T1000 (cell line): Measurements from ENCODE around the gene RECQL.
"Not testable (repeated sequence)": the region's sequence is repeated elsewhere in the genome, so short reads cannot be mapped to it uniquely, and the experiment has no call there.

Experiments used
- DNase-seq: peaks from one replicate; lab custom pipeline; 2025; ENCODE audit warnings: mixed read lengths; lab: John Stamatoyannopoulos, UW

RECQL gene

DNA sequence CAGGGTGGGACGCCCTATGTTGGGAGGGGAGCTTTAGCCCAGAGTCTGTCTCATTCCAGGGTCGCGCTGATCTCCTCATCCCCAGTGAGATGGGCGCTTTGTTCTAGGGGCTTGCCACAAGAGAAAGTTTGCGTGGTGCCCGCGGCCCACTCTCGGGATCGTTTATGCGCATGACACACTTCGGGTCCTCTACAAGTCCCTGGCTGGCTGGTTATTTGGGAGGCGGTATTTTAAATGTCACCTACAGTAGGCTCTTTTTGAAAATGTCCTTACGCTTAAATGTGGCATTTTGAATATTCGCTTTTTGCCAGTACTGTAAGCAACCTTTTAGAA lies 695 bp upstream of the RECQL start:
- DNase-seq, result no peak

DNA sequence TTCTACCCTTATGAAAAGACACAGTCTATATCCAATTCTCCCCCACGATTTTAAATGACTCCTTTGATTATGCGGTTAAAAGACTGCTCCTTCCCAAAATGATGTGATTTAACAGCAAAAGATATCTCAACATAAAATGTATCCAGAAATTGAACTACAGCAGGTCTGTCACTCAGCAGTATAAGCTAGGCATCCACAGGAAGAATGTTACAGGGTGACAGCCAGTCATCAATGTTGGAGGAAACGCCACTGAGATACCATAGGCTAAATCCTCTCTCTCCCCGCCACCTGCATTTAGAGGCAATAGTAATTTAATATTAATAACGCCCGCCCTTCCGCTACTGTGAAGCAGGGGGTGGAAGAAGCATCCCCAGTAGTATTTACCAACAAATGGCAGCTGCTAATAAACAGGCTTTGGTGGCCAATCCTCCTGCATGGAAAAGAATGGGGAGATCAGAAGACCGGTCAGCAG lies 613 bp downstream of the RECQL start:
- DNase-seq, result no peak

DNA sequence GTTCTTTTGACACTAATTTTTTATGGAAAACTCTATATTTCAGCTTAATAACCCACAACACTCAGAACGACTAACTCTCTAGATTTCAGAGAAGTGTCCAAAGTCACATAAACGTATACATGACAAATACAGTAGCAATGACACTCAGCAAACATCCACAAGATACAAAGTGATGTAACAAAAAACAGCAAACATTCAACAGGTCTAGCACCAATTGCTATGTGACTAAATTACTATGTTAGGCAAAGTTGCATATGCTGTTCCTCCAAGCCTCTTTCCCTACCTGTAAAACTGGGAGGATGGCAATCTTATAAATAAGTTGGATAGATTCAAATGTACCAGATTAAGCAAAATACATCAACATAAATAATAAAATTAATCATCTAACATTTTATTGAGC lies 1.7 kb downstream of the RECQL start:
- no peak for DNase-seq

DNA sequence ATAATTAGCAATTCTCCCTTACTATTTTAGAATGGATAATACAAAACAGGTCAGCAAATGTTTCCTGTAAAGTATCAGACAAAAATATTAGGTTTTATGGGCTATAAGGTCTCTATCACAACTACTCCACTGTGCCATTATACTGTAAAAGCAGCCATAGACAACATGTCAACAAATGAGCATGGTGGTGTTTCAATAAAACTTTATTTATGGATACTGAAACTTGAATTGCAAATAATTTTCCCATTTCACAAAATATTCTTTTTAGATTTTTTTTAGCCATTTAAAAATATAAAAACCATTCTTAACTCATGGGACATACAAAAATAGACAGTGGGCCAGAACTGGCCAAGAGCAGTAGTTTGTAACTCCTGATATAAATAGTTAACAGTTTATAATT lies 15.4 kb downstream of the RECQL start:
- no peak for DNase-seq

DNA sequence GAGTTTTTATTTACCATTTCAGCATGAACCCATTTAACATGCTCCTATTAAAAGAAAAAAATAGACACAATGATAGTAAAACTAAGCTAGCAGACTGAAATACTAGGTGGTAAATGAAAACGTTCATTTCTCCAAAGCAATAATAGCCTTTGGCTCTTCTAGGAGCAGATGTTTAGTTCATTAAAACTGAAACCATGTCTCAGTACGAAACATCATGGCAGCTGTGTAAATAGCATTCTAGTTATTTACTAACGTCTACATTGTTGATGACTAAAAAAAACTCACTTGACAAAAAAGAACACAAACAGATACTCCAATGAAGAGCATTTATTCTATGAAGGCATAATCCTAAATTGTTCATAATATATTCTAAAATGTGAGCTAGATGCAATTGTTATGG lies 17.9 kb downstream of the RECQL start:
- DNase-seq, result no peak

DNA sequence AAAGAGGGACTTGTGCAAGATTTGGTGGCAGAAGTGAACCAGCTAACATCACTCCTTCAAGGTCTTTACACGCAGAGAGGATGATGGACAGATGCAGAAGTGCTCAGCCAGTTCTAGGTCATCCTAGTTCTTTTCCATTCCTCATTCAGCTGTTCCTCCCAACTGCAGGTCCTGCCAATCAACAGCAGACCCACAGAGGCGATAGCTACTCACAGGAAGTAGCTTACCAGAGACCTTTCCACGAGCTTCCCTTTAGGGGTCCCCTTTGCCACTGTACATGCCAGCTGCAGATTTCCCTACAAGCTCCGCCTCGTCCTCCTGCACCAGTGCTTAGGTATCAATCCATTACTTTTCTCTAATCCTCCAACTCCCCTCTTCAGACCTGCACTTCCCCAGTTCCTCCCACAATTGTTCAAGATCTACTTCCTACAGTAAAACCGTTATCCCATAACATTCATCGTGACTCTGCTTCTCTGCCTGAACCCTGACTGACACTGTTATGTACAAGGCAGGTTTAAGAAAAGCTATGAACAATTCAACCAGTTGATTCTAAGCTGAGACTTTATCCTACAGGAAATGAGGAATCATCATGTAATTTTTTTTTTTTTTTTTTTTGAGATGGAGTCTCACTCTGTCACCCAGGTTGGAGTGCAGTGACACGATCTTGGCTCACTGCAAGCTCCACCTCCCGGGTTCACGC lies 22.5 kb downstream of the RECQL start:
- DNase-seq, result no peak

DNA sequence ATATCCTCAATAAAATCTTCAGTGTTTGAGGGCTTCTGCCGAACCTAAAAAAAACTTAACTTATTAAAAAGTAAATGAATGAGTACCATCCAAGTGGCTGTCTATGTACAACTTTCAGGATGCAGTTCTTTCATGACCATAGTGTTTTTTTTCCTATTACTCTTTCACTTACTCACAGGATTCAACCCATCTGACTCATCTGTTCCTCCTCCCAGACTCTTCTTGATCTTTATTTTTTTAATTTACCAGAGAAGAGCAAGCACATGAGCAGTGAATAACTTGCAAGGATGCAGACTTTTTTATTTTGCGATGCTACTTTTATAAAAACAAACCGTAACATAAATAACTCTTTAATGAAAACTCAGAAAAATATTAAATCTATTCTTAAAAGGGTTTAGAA lies 24.5 kb downstream of the RECQL start:
- DNase-seq, result no peak

DNA sequence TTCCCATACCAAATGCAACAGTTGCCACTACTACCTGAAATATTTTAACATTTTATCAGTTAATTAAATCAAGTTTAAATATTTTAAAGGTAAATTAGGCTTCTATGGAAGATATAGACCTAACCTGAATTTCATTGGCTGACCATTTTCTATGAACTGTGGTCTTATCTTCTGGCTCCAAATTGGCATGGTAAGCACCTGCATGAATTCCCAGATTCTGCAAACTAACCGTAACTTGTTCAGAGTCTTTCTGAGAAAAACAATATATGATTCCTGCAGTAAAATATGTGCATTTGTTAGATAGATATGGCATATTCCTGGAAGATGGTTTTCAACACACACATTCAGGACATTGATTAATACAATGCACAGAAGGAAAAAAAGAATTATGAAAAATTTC lies 25.9 kb downstream of the RECQL start:
- no peak for DNase-seq

DNA sequence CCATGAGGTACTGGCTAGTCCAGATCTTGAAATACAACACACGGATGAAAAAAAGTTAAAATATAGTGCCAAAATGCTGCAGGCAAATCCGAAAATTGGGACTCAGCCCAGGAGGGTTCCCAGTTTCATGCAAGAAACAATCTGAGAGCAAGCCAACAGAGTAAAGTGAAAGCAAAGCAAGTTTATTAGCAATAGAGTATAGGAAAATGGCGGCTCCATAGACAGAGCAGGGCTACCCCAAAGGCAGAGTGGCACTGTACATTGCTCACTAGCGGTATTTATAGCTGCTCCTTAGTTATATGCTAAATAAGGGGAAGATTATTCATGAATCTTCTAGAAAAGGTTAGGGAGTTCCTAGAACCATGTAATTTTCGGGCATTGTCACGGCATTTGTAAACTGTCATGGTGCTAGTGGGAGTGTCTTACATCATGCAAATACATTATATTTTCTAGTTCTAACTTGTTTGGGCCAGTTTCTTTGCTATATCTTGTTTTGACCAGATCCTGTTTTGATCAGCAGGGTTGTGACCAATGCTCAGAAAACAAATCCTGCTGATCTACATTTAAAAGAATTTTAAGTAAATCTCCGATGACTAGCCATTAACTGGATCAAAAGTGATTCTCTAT lies 29.1 kb downstream of the RECQL start:
- DNase-seq, result no peak

DNA sequence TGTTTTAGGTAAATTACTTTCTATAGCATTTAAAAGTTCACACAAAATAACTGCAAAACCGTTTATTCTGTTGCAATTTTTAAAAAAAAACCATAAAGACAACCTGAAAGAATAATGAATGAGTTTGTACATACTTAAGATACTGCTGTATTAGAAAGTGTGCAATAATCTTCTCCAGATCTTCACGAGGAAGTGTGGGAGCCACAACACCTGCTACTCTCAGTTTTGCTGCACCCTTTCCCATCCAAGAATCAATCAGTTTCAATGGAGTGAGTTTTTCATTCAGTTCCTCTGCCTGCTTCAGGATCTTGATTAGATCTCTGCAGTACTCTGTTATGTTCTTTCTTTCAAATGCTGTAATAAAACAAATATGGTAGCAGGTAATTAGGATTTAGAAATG lies 30.1 kb downstream of the RECQL start:
- no peak for DNase-seq

DNA sequence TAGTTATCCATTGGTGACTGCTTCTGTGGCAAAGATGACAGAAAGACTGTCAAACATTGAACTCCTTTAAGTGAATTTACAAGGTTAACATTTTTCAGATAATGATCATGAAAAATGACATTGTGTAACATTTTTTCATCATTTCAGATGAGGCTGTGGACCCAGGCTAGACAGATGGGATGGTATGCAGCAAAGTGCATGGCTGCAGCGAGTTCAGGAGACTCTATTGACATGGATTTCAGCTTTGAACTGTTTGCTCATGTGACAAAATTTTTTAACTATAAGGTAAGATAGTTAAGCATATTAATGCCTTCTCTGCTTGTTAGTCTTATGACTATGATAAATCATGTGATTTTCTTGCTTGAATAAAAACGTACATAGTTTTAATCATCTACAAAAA lies 34.1 kb downstream of the RECQL start:
- DNase-seq, result not testable (repeated sequence)

DNA sequence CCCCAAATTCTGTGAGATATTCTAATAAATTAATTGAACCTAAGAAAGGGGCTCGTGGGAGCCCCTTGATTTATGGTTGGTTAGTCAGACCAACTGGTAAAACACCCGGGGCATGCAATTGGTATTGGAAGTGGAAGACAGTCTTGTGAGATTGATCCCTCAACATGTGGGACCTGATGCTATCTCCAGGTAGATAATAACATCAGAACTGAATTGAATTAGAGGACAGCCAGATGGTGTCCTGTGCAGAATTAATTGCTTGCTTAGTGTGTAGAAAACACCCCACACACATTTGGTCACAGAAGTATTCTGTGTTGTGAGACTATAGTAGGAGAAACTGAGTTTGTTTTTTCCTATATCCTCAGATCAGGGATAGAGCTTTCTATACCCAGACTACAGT lies 42.0 kb downstream of the RECQL start:
- no peak for DNase-seq

DNA sequence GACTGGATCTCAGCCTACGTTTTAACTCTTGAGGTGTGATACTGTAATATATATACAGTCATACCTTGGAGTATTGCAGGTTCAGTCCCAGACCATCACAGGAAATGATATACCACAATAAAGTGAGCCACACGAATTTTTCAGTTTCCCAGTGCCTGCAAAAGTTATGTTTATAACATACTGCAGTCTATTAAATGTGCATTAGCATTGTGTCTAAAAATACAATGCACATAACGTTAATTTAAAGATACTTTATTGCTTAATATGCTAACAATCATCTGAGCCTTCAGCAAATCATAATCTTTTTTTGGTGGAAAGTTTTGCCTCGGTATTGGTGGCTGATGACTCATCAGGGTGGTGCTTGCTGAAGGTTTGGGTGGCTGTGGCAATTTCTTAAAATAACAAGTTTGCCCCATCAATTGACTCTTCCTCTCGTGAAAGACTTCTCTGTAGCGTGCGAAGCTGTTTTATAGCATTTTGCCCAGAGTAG lies 45.1 kb downstream of the RECQL start:
- DNase-seq, result no peak

DNA sequence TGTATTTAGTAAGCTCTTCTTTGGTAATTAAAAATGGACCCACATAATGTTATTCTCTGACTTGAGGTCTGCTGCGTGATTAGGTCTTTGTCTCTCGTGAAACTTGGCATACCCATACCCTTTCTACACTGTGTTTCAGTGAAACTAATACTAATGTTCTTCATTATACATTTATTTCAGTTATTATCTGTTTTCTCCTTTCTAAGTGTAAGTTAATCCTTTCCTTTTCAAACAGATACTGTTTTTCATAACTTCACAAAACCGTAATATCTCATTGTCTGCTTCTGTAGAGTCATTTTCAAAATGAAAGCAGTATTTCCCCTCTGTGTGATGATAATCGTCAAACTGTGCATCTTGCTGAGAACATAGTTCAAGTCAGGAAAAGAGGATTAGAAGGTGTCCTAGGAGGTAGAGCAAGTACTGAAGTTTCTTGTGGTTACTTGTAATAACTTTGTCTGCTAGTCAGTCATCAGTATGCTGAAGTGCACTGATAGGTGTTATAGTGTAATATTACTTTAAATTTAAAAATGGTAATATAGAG lies 48.1 kb downstream of the RECQL start:
- DNase-seq, result no peak

DNA sequence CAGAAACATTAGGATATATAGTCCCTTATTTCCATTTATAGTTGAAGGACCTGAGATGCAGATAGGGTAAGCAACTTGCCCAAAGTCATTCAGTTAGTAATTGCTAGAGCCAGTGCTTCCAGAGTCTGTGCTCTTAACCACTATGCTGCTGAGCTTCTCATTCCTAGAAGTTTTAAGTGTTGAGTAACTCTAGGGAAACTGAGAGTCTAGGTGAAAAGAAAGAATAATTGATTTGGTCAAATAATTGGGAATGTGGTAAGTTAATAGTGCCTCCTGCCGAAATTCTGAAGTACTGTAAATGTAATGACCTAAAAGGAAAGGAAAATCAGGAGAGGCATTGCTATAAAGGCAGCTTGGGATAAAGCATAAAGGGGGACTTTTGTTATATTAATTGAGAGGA lies 49.9 kb downstream of the RECQL start:
- DNase-seq, result no peak

DNA sequence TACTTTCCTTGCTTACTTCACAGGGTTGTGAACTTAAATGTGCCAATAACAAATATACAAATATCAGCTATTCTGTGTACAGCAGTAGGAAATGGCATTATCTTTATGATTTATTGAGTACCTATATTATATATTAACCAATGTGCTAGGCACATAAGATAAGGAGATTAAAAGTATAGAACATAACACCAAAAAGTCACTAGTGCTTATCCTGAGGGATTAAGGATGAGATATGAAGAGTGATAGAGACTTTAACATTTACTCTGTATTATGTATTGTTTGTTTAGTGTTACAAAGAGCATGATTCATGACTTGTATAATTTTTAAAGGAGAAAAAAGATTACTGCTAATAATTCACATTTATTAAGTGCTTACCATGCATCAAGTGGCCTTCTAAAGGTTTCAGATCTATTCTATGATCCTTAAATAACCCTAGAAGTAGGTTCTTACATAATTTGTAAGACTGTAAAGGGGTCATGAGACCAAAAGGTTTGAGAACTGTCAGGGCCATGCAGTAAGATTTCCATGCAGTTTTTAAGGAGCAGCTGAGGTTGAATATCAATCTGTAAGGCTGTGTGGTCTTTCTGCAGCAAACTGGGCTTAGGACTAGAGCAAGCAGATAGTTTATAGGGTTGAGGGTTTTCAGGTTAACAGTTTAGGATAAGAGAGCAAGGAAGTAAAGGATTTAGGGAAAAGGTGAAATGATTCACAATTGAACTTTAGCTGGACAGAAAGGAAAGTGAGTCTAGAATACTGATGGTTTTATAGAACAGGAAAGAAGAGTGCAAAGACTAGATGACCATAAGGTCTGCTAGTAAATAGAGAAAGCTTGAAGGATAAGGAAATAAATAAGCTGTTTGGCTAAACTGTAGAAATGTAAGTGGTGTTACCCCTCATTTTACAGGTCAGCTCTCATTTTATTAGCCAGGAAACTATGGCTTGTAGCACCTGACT lies 57.0 kb downstream of the RECQL start:
- no peak for DNase-seq

DNA sequence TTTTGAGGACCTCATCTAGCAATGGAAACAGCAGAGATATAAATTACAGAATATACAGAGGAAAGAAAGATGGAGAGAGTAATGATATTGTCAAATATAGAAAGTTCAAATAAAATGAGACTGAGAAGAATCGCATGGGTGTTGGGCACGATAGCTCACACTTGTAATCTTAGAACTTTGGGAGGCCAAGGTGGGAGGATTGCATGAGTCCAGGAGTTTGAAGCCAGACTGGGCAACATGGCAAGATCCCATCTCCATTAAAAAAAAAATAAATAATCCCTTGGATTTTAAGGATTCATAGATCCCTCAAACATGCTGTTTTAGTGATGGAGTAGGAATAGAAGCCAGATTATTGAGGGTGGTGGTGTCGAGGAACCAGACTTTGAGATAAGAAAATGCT lies 62.1 kb downstream of the RECQL start:
- DNase-seq, result no peak

DNA sequence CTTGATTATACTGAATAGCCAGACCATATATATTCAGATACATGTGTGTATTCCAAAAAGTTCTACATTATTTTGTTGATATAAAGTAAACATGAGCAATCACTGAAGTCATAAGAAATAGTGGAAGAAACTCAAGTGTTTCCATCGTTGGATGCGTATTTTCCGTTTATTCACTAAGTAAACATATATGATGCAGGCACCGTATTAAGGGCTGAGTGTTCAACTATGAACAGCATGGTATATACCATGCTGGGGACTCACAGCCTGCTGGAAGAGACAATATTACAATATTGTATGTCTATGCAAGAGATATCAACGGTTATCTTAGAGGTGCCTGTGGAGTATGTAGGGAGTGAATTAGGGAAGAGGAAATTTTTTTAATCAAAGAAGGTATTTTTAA lies 62.8 kb downstream of the RECQL start:
- no peak for DNase-seq

DNA sequence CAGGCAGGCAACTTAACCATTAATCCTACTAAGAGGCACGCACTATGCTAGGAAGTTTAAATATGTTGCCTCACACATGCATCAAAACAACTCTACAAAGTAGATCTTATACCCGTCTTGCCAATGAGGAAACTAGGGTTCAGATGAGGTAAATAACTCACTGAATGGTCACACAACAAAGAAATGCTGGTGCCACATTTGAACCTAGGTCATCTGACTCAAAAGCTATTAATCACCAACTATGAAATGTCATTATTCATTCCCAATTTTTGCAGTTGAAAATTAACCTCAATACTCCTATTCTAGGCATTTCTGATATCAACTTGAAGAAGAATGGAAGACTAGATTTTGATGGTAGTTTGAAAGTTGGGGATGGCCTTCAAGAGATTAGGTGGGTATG lies 66.7 kb downstream of the RECQL start:
- no peak for DNase-seq

DNA sequence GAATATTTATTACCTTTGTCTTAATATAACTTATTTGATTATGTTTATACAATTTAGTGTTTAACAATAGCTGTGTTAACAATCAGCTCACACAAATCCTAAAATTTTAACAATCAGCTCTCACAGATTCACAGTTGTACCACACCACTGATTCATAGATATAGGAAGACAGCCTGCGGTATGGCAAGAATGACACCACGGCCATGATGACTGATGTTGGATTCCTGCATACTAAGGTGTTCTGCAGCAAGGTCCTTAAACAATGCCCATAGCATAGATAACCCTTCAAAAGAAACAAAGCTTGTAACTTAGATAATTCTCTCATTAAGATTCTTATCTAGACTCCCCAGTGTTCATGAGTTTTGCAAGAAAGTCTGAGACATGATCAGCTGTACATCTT lies 67.9 kb downstream of the RECQL start:
- no peak for DNase-seq

DNA sequence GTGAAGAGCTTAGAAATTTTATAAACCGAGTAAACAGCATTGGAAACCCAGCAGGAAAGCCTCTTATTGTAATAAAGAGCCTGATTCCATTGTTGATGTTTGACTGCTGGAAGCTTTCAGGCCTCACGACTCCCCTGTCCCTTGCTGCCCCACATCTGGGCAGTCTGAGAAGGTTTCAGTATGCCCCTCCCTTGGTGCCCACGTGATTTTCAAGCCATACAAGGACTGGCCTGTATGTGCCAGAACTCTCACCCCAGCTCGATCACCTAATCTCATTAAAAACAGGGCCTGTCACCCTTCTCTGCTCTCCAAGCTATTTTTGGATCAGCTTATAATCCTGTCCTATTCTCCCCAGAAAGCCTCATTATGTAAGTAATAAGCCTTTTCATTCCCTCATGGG lies 71.4 kb downstream of the RECQL start:
- no peak for DNase-seq

DNA sequence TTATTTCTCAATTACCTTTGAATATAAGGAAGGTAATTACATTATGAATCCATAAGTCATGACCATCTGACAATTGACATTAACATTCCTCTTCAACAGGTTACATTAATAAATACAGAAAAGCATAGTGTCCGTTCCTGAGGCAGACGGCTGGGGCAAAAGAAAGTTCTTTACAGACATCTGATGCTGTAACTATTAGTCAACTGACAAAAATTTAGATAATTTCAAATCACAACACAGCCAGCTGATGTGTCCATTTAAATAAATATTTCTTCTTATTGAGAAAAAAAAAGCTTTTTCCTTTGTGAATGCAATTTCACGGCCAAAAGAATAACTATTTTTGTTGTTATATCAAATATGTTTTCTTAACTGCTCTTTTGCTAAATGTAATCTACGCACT lies 73.2 kb downstream of the RECQL start:
- no peak for DNase-seq
